RWPE1 (cell line): ENCODE data around the gene TSPO2.
A peak's percentile ranks its signal among the peaks of the same experiment; 100 is the strongest.

Experiments used
- CTCF ChIA-PET: fragments of 350-600 bp; sonication (Branson Sonifier 250); formaldehyde crosslinking; extraction: SDS; loops from one replicate; lab custom pipeline; 2021; lab: Yijun Ruan, JAX
- POLR2A ChIA-PET: fragments of 400-600 bp; formaldehyde crosslinking; extraction: SDS; loops from one replicate; lab custom pipeline; 2020; ENCODE audit warnings: antibody characterized with exemption; ENCODE audit not compliant: low non-redundant PET; lab: Yijun Ruan, JAX
- DNase-seq: peaks from one replicate; pipeline ENCODE4 v3.0.0; 2012; ENCODE audit warnings: low spot score
- H3K27ac ChIP-seq: fragments of 450-650 bp; 2 replicates; pipeline ENCODE4 v1.5.1; 2017
- CTCF ChIP-seq: fragments of 450-650 bp; conservative IDR thresholded peaks from 2 replicates; pipeline ENCODE4 v1.5.1; 2017; ENCODE audit warnings: low read depth, mild to moderate bottlenecking

TSPO2 gene, protein sequence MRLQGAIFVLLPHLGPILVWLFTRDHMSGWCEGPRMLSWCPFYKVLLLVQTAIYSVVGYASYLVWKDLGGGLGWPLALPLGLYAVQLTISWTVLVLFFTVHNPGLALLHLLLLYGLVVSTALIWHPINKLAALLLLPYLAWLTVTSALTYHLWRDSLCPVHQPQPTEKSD

GRCh38 chr6:41042226-41043055 is at the start of gene TSPO2:
TSPO2 (plus strand) TSS chr6:41042467; CDS start chr6:41042986, 519 bp downstream.
- ChIA-PET CTCF (interaction anchor here (1.4 kb wide), 1 partner anchor 15 kb away, joined by 3 read pairs; no protein-coding TSS in a partner anchor), POLR2A (no interaction called here)
- no peak for TF ChIP-seq CTCF

DNA sequence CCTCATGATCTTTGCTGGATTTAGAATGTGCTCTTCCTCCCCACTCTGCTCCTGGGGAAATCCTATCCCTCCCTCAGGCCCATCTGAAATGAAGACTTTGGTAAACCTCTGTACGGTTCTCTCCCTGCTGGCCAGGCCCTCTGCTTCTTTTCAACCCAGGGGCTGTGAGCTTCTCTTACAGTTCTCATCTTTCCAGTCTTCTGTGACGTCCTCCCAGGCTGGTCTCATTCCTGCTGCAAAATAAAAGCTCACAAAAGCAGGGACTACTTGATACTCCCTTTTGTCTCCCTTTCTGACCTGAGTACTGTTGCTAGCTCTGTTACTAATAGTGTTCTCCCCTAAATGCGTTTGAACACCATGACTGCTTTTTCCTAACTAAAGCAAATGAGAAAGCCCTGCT is 49.5 kb upstream of the TSPO2 start:
- no peak overlapping the region for H3K27ac ChIP-seq
- no peak for DNase-seq
- ChIA-PET POLR2A (no interaction called here), CTCF (no interaction called here)
- no peak for TF ChIP-seq CTCF

More at GRCh38 chr6:41042226-41043055, at the start of gene TSPO2:
- H3K27ac ChIP-seq, result no peak within 1 kb of the TSS
- no peak for DNase-seq

GRCh38 chr6:40996591-40997233 is 45.6 kb upstream of the TSPO2 start:
- ChIA-PET POLR2A (no interaction called here), CTCF (interaction anchor here (0.8 kb wide), 1 partner anchor 70 kb away, joined by 4 read pairs; no protein-coding TSS in a partner anchor)
- H3K27ac ChIP-seq, result no peak overlapping the region
- DNase-seq, result no peak
- TF ChIP-seq CTCF, result no peak

DNA sequence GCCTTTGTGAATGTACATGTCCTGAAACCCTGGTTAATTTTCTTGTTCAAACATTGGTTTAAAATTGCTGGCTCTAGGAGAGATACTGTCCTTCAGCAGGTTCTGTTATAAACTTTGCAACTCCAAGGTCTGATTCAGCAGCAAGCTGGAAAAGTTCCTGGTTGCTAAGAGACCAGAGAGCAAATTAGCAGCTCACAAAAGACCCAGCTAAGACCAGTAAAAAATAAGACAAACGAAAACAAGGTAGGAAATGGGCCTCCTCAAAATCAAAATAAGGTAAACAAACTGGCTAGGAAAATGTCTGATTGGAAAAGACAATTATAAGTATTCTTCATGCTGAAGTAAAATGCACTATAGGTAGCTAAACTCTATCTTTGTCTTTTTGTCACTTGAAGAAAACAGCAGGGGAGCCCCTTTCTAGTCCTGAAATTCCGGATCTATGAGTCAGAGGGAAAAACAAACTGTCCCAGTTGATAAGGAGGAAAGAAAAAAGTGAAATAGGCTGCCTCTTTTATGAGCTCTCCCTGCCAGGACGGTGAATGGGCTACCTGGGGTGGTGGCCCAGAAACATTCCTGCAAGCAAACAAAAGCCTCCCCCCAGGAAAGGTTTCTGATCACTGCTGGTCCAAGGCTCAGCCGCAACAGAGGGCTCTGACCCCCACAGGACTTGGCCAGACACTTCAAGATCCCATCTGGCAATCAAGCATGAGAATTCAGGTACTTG is 44.9 kb upstream of the TSPO2 start:
- ChIA-PET POLR2A (no interaction called here), CTCF (interaction anchor here (0.6 to 0.8 kb wide), 2 partner anchors 71 to 129 kb away, joined by 4 read pairs; no protein-coding TSS in a partner anchor)

DNA sequence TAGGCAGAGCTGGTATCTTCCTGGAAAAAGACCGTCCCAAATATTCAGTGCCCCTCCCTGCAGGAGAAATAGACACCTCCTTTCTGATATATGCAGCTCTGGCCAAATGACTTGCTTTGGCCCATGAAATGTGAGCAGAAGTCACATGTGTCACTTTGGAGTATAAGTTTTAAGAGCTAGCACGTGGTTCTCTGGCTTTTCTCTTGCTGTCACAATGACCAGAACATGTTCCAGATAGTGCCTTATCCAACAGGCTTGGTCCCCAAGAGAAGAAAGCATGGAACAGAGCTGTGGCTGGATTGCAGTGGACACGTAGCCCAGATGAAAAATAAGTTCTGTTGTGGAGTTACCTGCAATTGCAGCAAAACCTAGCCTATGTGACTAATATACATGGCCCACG is 43.6 kb upstream of the TSPO2 start:
- no peak for DNase-seq
- POLR2A ChIA-PET, result interaction anchor here (0.6 kb wide), 1 partner anchor 111 kb away, joined by 3 read pairs; no protein-coding TSS in a partner anchor
- CTCF ChIA-PET, result interaction anchor here (0.7 kb wide), 1 partner anchor 31 kb away, joined by 3 read pairs; no protein-coding TSS in a partner anchor

More for the DNA sequence above, 44.9 kb upstream of the TSPO2 start:
- H3K27ac ChIP-seq, result no peak overlapping the region
- TF ChIP-seq CTCF, result no peak
- DNase-seq, result peak; percentile 42

More for the DNA sequence above, 43.6 kb upstream of the TSPO2 start:
- no peak overlapping the region for H3K27ac ChIP-seq
- TF ChIP-seq CTCF, result no peak
